Measurements from ENCODE around the gene ARMH1.
A peak's percentile ranks its signal among the peaks of the same experiment; 100 is the strongest.
"Not testable (repeated sequence)": the region's sequence is repeated elsewhere in the genome, so short reads cannot be mapped to it uniquely, and the experiment has no call there.

The ARMH1 gene

DNA sequence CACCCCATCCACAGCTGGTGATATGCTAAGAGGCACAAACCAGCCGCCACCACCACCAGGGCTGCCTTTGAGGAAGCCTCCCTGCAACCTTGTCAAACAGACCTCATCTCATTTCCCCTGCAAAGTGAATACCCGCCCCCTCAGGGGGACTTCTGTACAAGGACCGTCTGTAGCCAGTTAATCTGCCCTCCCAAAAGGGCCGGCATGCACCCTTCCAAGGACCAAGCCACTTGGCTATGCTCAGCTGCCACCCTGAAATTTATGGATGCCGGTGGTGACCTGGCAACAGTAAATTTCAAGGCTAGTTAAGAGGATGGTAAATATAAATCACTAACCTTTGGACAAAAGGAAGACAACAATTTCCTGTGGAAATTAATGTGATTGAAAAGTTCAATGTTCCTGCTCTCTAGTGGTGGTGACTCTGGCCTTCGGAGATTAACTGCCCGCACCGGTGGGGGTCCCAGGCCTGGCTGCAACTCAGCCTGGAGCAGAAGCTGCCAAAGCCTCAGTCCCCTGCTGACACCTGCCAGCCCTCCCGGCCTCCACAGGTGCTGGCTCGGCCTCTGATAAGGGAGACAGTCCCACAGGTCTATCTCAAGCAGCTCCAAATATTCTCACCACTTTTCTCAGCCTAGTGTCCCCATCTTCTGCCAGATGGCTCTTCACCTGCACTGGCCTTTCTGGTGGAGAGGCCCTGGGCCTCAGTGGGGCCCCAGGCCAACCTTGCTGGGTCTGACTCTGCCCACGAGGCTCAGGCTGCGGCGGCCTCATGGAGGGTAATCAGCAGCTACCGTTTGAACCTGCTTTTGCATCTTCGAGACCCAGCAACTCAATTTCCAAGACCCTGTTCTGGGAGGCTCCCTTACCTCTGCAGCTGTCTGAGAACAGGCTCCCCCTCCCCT, 12.5 kb upstream of the ARMH1 start:
- H3K27me3 ChIP-seq (ENCODE audit: control insufficient read depth, insufficient read depth, low read length) = no peaks in the 10 kb centered on the region
- no peak overlapping the region for H3K4me3 ChIP-seq (ENCODE audit: low read length)
- no peak overlapping the region for H3K9ac ChIP-seq (ENCODE audit: low read length)
- peaks cover 3% of the 10 kb centered on the region for H3K4me1 ChIP-seq (ENCODE audit: control insufficient read depth, insufficient read depth, low read length)
- no peak overlapping the region for H3K27ac ChIP-seq (ENCODE audit: low read depth, low read length)
- H3K36me3 ChIP-seq (ENCODE audit: control insufficient read depth, insufficient read depth, low read length) = no peaks in the 10 kb centered on the region

DNA sequence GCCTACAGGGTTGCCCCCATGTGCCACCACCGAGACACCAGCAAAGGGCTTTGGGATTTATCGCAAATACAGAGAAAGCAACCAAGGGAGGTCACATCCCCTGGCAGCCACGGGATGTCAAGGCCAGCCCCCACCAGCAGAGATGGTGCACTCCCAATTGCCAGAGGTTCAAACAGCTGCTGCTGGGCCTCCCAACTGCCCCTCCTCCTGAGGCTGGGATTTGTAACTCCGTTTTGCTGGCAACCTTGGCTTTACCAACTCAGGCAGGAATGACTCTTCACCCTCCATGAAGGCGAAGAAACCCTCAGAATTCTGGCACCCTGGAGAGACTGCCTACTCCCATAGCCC, 11.9 kb upstream of the ARMH1 start:
- H3K27ac ChIP-seq (ENCODE audit: low read depth, low read length) = no peak overlapping the region
- H3K27me3 ChIP-seq (ENCODE audit: control insufficient read depth, insufficient read depth, low read length) = no peaks in the 10 kb centered on the region
- no peaks in the 10 kb centered on the region for H3K36me3 ChIP-seq (ENCODE audit: control insufficient read depth, insufficient read depth, low read length)
- H3K9ac ChIP-seq (ENCODE audit: low read length) = no peak overlapping the region
- no peak overlapping the region for H3K4me3 ChIP-seq (ENCODE audit: low read length)
- H3K4me1 ChIP-seq (ENCODE audit: control insufficient read depth, insufficient read depth, low read length) = peaks cover 3% of the 10 kb centered on the region

DNA sequence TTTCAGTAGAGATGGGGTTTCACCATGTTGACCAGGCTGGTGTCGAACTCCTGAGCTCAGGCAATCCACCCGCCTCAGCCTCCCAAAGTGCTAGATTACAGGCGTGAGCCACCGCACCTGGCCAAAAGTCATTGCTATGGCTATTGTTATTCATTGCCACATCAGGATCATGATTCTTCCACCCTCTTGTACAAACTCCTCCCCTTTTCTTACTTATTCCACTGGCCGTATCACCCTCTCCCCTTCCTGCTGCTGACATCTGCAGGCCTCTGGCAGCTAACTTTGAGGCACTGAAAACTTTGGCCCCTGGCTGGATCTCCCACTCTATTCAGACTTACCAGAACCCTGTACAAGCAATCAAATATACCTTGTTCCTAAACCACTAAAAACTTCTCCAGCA, 11.1 kb upstream of the ARMH1 start:
- no peak overlapping the region for H3K4me3 ChIP-seq (ENCODE audit: low read length)
- no peak overlapping the region for H3K9ac ChIP-seq (ENCODE audit: low read length)
- H3K27me3 ChIP-seq (ENCODE audit: control insufficient read depth, insufficient read depth, low read length) = no peaks in the 10 kb centered on the region
- no peak overlapping the region for H3K27ac ChIP-seq (ENCODE audit: low read depth, low read length)
- H3K4me1 ChIP-seq (ENCODE audit: control insufficient read depth, insufficient read depth, low read length) = peaks cover 3% of the 10 kb centered on the region
- no peaks in the 10 kb centered on the region for H3K36me3 ChIP-seq (ENCODE audit: control insufficient read depth, insufficient read depth, low read length)

DNA sequence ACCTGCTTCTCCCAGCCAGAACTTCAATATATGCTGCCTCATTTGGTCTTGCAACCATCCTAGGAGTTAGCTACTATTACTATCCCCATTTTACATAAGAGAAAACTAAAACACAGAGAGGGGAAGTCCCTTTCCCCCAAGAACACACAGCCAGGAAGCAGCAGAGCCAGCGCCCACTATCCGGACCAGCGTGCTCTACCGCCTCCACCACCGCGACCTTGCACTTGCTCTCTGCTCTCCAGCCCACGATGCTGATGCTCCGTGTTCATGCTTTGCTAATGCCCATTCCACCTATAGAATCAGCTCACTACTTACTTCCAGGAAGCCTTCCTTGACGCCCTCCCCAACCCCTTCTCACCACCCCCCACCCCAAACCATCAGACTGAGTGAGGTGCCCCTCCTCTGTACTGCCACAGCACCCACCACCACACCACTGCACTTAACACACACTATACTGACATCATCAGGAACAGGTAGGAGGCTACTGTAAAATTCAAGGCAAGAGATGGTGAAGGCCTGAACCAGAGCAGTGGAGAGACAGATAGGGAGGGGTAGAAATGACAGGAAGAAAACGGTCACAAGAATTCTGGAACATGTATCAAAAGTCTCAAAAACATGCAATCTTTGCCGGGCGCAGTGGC, 9.7 kb upstream of the ARMH1 start:
- Histone ChIP-seq H3K27ac (ENCODE audit: low read depth, low read length) (no peak overlapping the region), H3K4me3 (ENCODE audit: low read length) (no peak overlapping the region), H3K9ac (ENCODE audit: low read length) (no peak overlapping the region), H3K27me3 (ENCODE audit: control insufficient read depth, insufficient read depth, low read length) (no peaks in the 10 kb centered on the region), H3K4me1 (ENCODE audit: control insufficient read depth, insufficient read depth, low read length) (peaks cover 2% of the 10 kb centered on the region), H3K36me3 (ENCODE audit: control insufficient read depth, insufficient read depth, low read length) (no peaks in the 10 kb centered on the region)

DNA sequence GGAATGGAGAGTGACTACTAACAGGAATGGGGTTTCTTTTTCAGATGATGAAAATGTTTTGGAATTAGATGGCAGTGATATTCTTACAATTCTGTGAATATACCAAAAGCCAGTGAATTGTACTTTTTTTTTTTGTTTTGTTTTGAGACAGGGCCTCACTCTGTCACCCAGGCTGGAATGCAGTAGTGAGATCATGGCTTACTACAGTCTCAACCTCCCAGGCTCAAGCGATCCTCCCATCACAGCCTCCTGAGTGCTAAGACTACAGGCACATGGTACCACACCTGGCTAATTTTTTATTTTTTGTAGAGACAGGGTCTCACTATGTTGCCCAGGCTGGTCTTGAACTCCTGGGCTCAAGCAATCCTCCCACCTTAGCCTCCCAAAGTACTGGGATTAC, 7.8 kb upstream of the ARMH1 start:
- H3K4me1 ChIP-seq (ENCODE audit: control insufficient read depth, insufficient read depth, low read length); H3K27me3 ChIP-seq (ENCODE audit: control insufficient read depth, insufficient read depth, low read length); H3K9ac ChIP-seq (ENCODE audit: low read length); H3K4me3 ChIP-seq (ENCODE audit: low read length); H3K36me3 ChIP-seq (ENCODE audit: control insufficient read depth, insufficient read depth, low read length); H3K27ac ChIP-seq (ENCODE audit: low read depth, low read length): not testable (repeated sequence)

DNA sequence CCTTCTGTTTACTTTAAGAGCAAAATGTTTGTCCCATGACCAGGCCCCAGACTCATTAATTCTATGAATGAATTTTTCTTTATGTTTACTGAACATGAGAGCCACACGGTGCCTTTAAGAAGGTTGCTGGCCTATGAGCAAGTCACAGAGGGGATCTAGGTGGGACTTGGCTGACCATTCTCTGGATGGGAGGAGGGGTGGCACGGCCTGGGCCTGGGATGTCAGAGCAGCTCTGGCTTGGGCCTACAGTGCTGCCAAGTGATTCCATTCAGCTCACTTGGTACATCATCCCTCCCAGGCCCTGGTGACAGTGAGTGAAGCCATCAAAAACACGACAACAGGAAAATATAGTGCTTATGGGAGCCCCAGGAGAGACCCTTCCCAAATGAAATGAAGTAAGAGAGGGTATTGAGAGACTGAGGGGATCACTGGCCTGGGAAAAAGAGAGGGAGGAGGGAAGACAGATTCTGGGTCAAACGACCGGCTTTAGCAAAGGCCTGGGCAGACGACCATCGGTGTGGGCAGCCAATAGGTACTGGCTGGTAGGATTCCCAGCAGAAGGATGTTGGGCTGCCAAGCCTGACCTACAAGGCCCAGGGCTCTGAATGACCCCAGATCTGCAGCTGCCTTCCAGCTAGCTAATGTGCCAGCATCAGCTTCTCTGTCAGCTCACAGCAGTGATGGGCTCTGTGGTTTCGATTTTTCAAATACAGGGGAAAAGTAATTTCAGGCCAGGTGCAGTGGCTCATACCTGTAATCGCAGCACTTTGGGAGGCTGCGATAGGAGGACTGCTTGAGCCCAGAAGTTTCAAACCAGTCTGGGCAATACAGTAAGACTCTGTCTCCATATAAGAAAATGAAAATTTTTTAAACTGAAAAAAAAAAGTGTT, 3.5 kb upstream of the ARMH1 start:
- Histone ChIP-seq H3K4me1 (ENCODE audit: control insufficient read depth, insufficient read depth, low read length) (peaks cover 8% of the 10 kb centered on the region), H3K9ac (ENCODE audit: low read length) (no peak overlapping the region), H3K27ac (ENCODE audit: low read depth, low read length) (no peak overlapping the region), H3K36me3 (ENCODE audit: control insufficient read depth, insufficient read depth, low read length) (no peaks in the 10 kb centered on the region), H3K4me3 (ENCODE audit: low read length) (no peak overlapping the region), H3K27me3 (ENCODE audit: control insufficient read depth, insufficient read depth, low read length) (no peaks in the 10 kb centered on the region)

DNA sequence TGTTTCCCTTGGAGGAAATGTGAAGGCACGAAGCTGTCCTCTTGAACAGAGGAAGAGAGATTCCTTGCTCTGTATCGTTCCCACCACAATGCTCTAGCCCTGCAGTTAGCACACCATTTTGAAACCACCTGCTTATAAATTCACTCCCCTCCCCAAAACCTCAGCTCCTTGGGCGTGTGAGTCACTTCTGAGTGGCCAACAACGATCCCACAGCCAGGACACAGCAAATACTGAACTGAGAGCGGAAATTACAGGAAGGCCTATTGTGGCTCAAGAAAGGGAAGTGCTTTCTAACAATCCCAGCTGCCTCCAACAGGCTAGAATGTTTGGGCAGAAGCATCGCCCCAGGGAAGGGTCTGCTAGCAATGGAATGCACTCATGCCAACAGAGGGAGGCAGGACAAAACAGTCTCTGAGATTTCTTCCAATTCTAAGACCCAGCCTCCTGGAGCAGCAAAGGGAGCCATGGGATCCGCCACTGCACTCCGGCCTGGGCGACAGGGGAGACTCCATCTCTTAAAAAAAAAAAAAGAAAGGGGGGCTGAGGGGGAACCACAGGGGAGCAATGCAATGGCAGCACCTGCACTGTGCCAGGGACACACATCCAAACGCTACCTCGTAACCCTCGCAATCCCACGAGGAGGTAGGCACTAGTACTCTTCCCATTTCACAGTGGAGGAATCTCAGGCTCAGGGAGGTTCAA, 2.1 kb upstream of the ARMH1 start:
- no peak overlapping the region for H3K27ac ChIP-seq (ENCODE audit: low read depth, low read length)
- H3K4me1 ChIP-seq (ENCODE audit: control insufficient read depth, insufficient read depth, low read length) = peaks cover 8% of the 10 kb centered on the region
- H3K4me3 ChIP-seq (ENCODE audit: low read length) = no peak overlapping the region
- H3K27me3 ChIP-seq (ENCODE audit: control insufficient read depth, insufficient read depth, low read length) = no peaks in the 10 kb centered on the region
- no peak overlapping the region for H3K9ac ChIP-seq (ENCODE audit: low read length)
- no peaks in the 10 kb centered on the region for H3K36me3 ChIP-seq (ENCODE audit: control insufficient read depth, insufficient read depth, low read length)

DNA sequence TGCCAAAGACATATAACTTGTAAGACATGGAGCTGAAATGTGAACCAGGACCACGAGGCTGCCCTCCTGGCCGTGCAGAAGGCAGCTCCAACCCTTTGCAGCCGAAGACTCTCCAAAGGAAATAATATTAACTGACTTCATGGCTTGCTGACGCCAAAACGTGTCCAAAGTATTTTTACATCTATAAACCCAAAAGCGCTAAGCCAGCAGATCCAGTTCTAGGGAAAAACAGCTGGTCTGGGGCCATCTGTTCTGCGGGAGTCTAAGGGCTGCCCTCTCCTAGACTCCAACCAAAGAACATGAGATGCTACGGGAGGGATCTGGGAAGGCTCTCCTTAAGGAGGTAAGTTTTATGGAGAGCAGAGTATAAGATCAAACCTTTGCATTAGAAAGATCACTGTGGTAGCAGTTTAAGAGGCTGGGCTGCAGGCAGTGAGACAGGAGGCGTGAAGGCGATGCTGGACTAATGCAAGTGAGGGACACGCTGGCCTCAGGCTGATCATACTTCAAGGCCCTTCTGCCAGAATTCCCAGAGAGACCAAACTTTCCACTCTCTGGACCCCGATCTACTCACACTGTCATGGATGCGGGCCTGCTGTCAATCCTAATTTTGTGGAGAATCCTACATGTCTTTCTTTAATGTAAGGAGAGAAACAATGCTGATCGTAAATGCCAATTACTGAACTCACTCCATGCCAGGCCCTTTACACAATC, 1.4 kb upstream of the ARMH1 start:
- Histone ChIP-seq H3K4me1 (ENCODE audit: control insufficient read depth, insufficient read depth, low read length) (peaks cover 8% of the 10 kb centered on the region), H3K27ac (ENCODE audit: low read depth, low read length) (peak overlapping the region; percentile 96), H3K36me3 (ENCODE audit: control insufficient read depth, insufficient read depth, low read length) (no peaks in the 10 kb centered on the region), H3K4me3 (ENCODE audit: low read length) (peak overlapping the region; percentile 77), H3K27me3 (ENCODE audit: control insufficient read depth, insufficient read depth, low read length) (no peaks in the 10 kb centered on the region), H3K9ac (ENCODE audit: low read length) (peak overlapping the region; percentile 36)

DNA sequence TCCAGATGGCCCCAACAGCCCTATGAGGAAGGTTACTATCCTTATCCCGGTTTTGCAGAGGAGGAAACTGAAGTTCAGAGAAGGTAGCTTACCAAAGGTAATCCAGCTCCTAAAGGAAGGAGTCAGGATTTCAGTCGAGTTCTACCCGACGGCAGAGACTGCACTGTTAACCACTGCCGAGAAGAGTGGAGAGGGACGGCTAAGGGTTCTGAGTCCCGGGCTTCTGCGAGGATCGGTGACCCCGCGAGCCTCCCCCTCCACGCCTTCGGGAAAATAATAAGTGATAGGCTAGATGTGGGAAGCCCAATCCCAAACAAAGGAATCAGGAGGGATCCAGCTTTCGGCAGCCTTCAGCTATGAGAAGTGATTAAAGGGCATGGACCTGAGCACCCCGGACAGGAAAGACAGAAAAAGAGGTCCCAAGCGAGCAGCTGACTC, 820 bp upstream of the ARMH1 start:
- Histone ChIP-seq H3K36me3 (ENCODE audit: control insufficient read depth, insufficient read depth, low read length) (no peaks in the 10 kb centered on the region), H3K9ac (ENCODE audit: low read length) (peak overlapping the region; percentile 36), H3K27me3 (ENCODE audit: control insufficient read depth, insufficient read depth, low read length) (no peaks in the 10 kb centered on the region), H3K4me1 (ENCODE audit: control insufficient read depth, insufficient read depth, low read length) (peaks cover 8% of the 10 kb centered on the region), H3K27ac (ENCODE audit: low read depth, low read length) (peak overlapping the region; percentile 96), H3K4me3 (ENCODE audit: low read length) (peak overlapping the region; percentile 77)

DNA sequence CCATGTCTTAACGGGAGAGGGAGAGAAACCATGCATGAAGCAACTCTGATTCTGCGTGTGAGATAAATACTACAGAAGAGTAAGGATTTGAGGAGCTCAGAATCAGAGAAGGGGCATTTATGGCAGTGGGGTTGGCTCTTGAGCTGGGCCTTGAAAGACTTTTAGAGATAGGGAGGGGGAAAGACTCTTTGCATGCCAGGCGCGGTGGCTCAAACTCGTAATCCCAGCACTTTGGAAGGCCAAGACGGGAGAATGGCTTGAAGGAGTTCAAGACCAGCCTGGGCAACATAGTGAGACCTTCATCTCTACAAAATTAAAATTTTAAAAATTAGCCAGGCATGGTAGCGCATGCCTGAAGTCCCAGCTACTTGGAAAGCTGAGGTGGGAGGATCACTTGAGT, 672 bp downstream of the ARMH1 start:
- Histone ChIP-seq H3K9ac (ENCODE audit: low read length) (peak overlapping the region; percentile 24), H3K36me3 (ENCODE audit: control insufficient read depth, insufficient read depth, low read length) (no peaks in the 10 kb centered on the region), H3K27ac (ENCODE audit: low read depth, low read length) (no peak overlapping the region), H3K27me3 (ENCODE audit: control insufficient read depth, insufficient read depth, low read length) (no peaks in the 10 kb centered on the region), H3K4me1 (ENCODE audit: control insufficient read depth, insufficient read depth, low read length) (peaks cover 8% of the 10 kb centered on the region), H3K4me3 (ENCODE audit: low read length) (peak overlapping the region; percentile 77)

DNA sequence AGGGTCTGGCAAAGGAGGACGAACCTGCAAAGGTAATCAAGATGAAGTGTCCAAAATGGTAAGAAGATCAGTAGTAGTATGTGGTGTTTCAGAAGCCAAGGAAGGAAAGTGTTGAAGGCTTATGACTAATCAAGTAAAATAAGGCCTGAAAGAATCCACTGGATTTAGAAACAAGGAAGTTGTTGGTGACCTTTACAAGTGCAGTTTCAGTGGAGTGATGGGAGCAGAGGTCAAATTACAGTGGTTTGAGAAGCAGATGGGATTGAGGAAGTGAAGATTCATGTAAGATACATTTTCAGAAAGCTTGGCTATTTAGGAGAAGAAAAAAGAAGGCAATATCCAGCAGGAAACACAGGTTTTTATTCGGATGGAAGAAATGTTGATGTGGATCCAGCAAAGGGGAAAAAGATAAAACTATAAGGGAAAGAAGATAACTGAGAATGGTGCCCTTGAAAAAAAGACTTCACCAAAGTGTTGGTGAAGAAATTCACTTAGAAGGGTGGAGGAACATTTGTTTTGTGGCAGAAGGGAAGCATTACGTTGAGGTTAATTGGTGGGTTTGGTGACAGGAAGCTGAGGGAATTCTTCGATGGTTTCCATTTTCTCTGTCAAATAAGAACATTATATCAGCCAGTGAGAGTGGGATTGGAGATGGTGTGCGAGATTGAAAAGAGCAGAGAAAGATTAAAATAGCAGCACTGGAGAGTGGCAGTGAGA, 2.1 kb downstream of the ARMH1 start:
- Histone ChIP-seq H3K9ac (ENCODE audit: low read length) (no peak overlapping the region), H3K4me3 (ENCODE audit: low read length) (no peak overlapping the region), H3K4me1 (ENCODE audit: control insufficient read depth, insufficient read depth, low read length) (peaks cover 8% of the 10 kb centered on the region), H3K36me3 (ENCODE audit: control insufficient read depth, insufficient read depth, low read length) (no peaks in the 10 kb centered on the region), H3K27me3 (ENCODE audit: control insufficient read depth, insufficient read depth, low read length) (no peaks in the 10 kb centered on the region), H3K27ac (ENCODE audit: low read depth, low read length) (no peak overlapping the region)
